Dermis blood vessel endothelial cell (primary cell): ENCODE results near the gene AKR1C2. TPM values are rescaled to one million over a fixed set of nuclear protein-coding genes. Genes with fewer than 3 reads are reported as not detected.
"Not testable (repeated sequence)": the region's sequence is repeated elsewhere in the genome, so short reads cannot be mapped to it uniquely, and the experiment has no call there.

Experiments
- DNase-seq: peaks from one replicate; pipeline ENCODE4 v3.0.0; 2010
- total RNA-seq: library from RNA; depleted of rRNA; stranded (reverse); fragments of >200 nt; gene quantifications from 2 replicates; pipeline ENCODE4 v1.2.3, GENCODE V29; 2014

Gene AKR1C2
- total RNA-seq, 1 donor from 2014 or later = 50.2 TPM

DNA sequence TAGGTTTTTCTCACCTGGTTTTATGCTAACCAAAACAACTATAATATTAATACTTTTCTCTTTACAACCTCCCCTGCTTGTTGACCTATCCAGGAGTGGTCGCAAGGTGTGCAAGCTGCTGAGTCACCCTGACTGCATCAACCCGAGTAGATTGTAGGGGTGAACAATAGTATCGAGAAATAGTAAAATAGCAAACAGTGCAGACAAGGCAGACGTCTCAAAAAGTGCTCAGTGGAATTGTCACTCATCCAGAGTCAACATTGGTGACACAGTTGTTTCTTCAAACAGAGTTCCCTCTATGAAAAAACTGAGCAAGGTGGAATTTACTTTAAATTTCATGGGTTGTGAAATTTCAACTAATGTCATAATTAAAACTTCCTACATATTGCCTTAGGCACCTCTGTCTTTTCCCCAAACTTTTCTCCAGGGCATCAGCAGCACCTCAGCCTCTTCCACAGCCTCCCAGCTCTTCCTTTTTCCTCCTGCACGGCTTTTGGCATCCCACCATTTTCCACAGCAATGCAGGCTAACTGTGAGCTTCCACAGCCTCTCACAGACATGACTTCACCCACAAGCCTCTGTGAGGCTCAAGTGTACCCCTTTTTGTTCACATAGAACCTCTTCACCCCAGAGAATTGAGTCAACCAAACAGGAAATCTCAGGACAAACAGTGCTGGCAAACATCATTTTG, 46.6 kb downstream of the AKR1C2 start:
- DNase-seq = not testable (repeated sequence)

DNA sequence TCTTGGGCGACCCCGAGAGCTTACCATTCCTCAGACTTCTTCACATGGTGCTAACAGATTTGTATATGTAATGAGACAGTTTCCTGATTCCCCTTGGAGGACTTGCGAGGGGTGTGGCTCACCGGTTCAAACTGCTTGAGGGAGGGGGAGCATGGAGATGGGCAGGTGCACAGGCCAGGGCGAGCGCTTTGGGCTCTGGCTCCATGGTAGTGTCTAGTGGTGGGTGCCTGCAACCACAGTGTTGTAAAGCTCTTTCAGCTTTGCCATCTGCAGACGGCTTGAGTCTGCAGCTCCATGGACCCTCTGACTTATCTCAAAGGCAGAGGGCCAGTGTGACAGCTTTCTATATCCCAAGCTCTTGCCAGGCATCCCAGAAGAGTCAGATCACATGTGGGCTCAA, 47.6 kb downstream of the AKR1C2 start:
- not testable (repeated sequence) for DNase-seq

DNA sequence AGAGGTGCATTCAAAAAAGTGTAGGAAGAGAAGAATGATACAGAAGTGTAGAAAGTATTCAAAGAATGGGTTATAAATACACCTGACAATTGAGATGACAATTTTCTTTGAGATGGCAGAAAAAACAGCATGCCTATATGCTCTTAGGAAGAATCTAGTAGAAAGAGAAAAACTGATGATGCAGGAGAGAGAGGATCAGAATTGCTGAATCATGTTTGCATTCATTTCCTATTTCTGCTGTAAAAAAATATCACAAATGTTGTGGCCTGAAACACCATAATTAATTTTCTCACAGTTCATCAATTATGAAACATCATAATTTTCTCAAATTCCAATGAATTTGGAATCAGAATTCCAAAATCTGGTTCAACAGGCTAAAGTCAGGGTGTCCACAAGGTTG, 50.3 kb downstream of the AKR1C2 start:
- no peak for DNase-seq

DNA sequence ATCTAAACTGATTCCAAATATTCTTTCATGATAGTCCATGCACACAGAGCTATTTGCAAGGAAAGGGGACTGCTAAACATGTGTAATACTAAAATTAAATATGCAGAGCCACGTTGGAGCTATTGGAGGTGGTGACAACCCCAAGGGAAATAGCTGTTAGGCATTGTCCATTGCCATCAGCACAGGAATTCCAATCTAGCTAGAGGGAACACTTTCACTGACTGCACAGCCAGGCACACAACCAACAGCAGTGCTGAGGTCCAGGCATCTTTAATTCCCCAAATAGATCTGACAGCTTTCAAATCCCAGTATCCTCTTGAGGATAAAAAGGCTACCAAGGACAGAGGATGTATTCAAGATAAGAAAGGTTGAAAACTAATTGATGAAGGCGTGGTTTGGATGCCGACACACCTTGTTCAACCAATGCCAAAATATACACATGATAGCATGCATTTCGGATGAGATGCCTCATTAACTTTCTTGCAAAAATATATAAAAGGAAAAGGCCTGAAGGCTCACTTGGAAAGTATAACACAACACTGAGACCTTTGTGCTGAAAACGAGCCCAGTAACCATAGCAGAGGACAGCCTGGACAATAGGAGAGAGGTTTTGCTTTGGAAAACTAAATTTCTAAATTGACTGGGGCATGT, 52.0 kb downstream of the AKR1C2 start:
- DNase-seq = not testable (repeated sequence)

DNA sequence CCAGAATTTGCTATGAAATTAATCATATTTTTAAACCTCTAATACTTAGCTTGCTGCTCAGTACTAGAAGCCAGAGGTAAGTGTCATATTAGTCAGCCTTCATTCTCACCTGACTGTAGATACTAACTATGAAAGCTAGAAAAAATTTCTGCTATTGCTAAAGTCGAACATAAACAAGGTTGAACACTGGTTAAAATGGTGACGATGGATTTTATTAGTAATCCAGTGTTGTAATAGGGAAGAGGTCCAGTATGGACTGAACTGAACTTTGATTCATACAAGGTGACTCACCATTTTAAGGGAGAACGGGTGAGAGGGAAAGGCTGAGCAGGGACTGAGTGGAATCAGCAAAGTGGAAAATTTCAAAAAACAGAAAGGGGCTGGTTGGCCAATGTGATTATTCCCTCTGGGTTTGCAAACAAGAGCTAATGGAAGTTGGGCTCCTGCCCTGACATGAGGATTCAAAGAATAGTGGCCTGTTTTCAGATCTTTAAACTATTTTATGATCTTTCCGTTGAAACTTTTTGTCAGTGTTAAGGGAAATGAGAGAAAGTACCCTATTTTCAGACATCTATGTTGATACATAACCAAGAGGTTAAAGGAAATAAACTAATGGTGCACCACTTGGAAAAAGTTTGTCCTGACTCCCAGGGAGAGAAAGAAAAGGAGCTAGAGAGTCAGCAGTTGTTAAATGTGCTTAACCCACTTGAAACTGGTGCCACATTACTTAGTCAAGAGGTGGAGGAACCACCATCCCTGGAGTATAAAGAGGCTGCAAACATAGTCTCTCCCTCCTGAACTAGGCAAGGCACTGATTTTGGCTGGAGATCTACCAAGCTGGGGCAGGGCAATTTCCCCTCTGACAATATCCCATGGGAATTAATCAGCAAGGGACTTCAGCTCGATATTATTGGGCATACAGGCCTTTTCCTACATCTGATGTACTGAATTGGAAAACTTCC, 55.7 kb downstream of the AKR1C2 start:
- DNase-seq = peak; percentile 38

DNA sequence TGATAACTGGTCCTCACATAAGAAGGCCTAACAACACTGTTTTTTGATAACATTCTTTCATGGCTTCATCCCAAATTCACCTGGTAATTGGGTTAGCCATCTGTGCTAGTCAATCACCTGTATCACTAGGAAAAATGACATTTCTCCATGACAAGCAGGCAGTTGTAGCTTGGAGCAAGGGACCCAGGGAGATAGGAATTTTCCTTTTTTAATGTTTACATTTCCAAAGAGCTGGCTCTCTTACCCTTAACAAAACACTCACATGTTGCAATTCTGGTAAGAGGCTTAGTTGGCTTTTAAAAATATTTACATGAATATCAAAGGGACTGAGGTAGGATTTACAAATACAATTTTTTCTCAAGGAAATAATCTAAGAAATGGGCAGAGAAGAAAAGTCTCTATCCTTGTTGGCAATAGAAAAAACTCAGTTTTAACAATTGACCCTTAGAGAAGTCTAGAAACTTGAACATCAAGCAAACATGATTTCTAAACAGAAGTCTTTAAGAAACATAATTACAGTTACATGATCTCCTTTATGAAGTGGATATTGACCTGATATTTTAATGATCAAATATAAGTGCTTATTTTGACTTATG, 56.5 kb downstream of the AKR1C2 start:
- no peak for DNase-seq

DNA sequence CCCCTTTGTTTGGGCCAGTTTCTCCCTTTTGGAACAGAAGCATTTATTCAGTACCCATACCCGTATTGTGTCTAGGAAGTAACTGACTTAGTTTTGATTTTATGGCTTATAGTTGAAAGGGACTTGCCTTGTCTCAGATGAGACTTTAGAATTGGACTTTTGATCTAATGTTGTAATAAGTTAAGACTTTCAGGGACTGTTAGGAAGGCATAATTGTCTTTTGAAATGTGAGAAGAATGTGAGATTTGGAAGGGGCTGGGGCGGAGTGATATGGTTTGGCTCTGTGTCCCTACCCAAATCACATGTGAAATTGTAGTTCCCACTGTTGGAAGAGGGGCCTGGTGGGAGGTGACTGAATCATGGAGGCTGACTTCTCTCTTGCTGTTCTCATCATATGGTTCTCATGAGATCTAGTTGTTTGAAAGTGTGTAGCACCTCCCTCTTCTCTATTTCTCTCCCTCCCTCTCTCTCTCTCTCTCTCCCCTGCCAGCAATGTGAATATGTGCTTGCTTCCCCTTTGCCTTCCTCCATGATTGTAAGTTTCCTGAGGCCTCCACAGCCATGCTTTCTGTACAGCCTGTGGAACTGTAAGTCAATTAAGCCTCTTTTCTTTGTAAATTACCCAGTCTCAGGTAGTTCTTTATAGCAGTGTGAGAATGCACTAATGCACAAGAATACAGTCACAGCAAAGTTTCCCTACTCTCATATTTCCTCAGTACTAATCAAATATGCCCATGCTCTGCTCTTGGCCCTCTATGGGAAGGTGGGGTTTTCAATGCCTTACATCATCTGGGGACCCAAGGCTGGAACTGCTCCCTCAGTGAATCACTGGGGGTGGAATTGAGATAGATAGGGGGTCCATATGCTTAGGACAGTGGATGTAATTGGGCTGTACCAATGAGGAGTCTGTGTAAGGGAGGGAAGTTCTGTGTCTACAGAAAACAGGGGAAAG, 57.6 kb downstream of the AKR1C2 start:
- no peak for DNase-seq

DNA sequence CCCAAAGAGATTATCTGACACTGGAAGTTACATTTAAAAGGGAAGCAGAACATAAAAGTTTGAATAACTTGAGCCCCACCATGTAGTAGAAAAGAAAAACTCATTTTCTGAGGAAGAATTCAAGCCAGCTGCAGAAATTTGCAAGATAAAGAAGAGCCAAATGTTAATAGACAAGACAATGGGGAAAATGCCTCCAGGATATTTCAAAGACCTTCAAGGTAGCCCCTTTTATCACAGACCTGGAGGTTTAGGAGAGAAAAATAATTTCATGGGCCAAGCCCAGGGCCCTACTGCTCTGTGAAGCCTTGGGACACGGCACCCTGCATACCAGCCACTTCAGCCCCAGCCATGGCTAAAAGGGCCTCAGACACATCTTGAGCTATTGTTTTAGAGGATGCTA, 58.8 kb downstream of the AKR1C2 start:
- DNase-seq = no peak

DNA sequence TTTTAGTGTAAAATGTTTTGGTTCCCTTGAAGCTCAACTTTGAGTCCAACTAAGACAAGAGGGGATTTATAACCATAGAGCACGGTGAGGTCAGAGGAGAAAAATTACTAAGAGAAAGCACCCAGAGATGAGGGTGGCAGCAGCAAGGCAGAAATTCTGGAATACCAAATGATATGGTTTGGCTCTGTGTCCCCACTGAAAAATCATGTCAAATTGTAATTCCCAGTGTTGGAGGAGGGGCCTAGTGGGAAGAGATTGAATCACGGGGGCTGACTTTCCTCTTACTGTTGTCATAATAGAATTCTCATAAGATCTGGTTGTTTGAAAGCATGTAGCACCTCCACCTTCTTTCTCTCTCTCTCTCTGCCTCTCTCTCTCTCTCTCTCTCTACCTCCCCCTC, 59.8 kb downstream of the AKR1C2 start:
- DNase-seq = no peak

DNA sequence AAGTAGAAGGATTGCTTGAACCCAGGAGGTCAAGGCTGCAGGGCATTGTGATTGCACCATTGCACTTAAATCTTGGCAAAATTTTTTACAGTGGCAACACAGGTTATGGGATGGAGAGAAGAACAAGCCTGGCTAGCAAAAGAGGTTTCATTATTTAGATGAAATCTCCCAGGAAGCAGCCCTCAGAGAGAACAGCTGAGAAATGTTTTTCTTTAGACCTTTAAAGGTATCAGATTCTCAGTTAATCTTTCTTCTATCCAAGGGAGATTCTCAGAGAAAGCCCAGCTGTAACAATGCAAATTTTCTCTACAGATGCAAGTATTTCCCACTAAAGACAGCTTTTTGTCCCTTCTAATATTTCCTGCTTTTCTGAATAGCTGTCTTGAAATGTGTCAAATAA, 60.2 kb downstream of the AKR1C2 start:
- DNase-seq = not testable (repeated sequence)

DNA sequence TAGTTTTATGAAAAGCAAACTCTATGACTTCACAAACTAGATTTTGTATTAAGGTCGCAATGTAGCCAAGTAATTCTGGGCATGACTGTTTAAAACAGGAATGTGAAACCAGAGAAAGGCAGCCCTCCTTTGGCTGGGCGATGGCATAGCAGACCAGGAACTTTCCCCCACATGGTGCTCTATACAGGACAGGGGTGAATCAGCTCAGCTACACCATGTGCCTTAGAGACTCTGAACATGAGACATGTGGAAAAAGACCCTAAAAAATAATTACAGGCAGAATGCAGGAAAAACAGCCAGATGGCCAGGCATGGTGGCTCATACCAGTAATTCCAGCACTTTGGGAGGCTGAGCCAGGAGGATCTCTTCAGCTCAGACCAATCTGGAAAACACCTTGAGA, 60.7 kb downstream of the AKR1C2 start:
- peak; percentile 53 for DNase-seq

DNA sequence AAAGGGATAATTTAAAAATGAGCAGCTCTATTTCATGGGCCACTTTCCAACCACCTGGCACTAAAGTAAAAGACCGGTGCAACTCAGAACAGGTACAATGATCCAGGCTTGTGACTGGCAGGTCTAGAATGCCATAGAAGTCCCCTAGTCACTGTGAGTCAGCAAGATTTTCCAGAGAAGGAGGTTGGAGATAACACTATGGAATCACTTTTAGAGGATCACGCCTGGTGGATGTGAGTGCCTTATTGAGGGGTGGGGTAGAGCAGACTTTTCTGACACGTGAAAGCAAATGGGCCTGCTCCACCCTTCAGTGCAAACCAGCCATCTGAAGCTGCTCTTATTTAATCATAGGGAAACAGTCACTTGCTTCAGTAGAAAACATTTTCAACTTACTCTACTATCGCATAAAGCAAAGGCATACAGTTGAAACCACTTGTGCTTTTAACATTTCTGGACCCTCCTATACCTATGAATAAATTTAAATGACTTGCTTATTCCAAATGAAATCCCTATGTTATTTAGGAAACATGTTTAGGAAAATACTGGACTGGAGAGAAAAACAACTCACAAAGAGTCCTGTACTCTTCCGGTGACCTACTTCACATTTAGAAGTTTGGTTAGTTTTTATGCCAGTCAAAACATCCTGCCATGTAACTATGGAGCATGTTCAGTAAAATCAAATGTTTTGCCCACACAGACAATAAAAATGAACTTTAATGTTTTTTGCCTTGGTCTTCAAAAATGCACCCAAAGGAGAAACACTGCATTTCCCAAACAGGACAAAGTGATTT, 61.9 kb downstream of the AKR1C2 start:
- DNase-seq = peak; percentile 43

DNA sequence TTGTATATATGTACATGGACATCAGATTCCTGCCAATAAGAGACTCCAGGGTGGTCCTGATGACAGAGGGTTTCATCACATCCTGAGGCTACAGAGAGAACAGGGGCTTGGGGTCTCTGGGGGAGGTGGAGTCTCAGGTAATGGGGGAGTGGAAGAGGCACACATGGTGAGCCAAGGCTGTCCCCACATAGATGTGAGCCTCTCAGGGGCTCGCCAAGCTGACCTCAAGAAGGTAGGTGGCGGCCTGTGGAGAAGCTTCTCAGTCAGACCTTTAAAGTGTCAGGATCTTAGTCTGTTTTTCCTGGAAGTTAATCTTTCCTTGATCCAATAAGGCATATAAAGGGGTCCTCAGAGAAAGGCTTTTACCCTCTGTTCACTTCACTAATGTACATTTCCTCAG, 62.7 kb downstream of the AKR1C2 start:
- not testable (repeated sequence) for DNase-seq

DNA sequence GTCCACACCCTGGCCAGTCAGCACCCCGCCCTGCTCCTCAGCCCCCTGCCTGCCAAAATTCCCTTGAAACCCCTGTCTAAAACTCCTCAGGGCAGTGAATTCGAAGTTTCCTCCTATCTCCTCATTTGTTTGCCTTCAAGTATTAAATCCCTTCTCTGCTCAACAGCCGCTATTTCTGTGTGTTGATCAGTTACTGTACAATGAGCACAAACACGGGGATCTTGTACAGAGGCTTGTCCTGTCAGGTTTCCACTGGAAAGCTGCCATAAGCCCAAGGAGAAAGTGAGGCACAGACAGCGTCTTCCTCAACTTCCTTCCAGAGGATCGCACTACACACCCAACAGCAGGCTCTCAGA, 63.6 kb downstream of the AKR1C2 start:
- not testable (repeated sequence) for DNase-seq

DNA sequence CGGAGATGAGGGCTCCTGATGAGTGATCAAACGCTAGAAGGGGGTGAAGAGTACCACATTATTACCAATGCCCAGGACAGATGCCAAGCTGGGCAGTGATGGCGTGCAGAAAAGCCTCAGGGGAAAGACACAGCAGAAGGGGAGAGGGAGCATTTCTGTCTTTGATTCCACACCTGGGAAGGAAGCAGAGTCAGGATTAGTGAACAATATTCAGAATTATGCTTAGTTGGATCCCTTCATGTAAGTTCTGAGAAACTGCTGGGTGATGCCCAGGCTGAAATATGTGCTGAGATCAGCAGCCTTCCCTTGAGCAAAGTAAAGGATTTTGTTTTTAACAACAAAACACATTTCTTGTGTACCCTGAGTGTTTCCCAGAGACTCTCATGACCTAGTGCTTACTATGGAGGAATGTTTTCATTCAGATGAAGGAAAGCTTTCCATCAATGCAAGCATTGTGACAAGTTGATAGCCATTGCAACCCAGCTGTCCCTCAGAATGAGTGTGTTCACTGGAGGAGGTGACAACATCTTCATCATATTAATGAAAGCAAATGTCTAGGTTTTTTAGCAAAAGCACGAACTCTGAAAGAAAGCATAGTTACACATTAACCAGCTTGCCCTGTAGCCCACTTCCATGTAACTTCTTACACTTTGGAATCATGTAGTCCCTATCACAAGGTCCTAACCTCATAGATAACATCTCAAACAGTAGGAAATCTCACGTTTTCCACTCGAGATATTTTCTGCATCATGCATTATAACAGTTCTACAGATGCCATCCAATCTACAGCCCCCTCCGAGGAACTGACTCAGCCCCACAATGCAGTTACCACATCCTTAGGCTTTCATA, 64.2 kb downstream of the AKR1C2 start:
- DNase-seq = no peak

Other genes with a start within 250 kb of the AKR1C2 start
- 9.6 and 85.6 TPM in 2 replicates for gene AKR1E2, start 177.7 kb downstream of the AKR1C2 start, total RNA-seq
- gene AKR1C1, start 40.4 kb downstream of the AKR1C2 start, total RNA-seq = 52.4 and 74.0 TPM in 2 replicates
- gene AKR1C3, start 90.6 kb upstream of the AKR1C2 start, total RNA-seq = 119 and 237 TPM in 2 replicates
- 1.5 TPM in 1 of 2 replicates, not detected in the other for gene AKR1C8, start 181.3 kb upstream of the AKR1C2 start, total RNA-seq
- gene AKR1C4, start 193.0 kb upstream of the AKR1C2 start, total RNA-seq = not detected in 2 replicates